Immature natural killer cell (primary cell): Measurements from ENCODE around the gene RSAD2. TPM values are rescaled to one million over a fixed set of nuclear protein-coding genes. Genes with fewer than 3 reads are reported as not detected.
A peak's percentile ranks its signal among the peaks of the same experiment; 100 is the strongest.
"Not testable (repeated sequence)": the region's sequence is repeated elsewhere in the genome, so short reads cannot be mapped to it uniquely, and the experiment has no call there.

Experiments
- DNase-seq, 3 donors: peaks; one replicate each; pipeline ENCODE4 v3.0.0; 2022; ENCODE audit warnings: mixed read lengths in 1 of 3
- H3K27ac Mint-ChIP-seq, 6 donors: one replicate each; pipeline ENCODE4 v1.8.0; 2020; ENCODE audit warnings: mixed read lengths in 6 of 6, mild to moderate bottlenecking in 5 of 6, inconsistent platforms in 4 of 6, moderate library complexity in 3 of 6
- H3K27me3 Mint-ChIP-seq, 3 donors: one replicate each; pipeline ENCODE4 v1.8.0; 2020 to 2021; ENCODE audit warnings: low read depth in 3 of 3, mild to moderate bottlenecking in 3 of 3, mixed read lengths in 3 of 3, moderate library complexity in 3 of 3, inconsistent platforms in 1 of 3
- H3K36me3 Mint-ChIP-seq, 3 donors: one replicate each; pipeline ENCODE4 v1.8.0; 2020; ENCODE audit warnings: mixed read lengths in 3 of 3, inconsistent platforms in 2 of 3, mild to moderate bottlenecking in 2 of 3
- H3K4me1 Mint-ChIP-seq, 2 donors: one replicate each; pipeline ENCODE4 v1.8.0; 2020; ENCODE audit warnings: inconsistent platforms in 2 of 2, mild to moderate bottlenecking in 2 of 2, mixed read lengths in 2 of 2, moderate library complexity in 1 of 2
- H3K4me3 Mint-ChIP-seq, 5 donors: one replicate each; pipeline ENCODE4 v1.8.0; 2020; ENCODE audit warnings: mild to moderate bottlenecking in 5 of 5, mixed read lengths in 5 of 5, inconsistent platforms in 3 of 5, moderate library complexity in 3 of 5
- H3K9me3 Mint-ChIP-seq, 6 donors: one replicate each; pipeline ENCODE4 v1.8.0; 2020; ENCODE audit warnings: mild to moderate bottlenecking in 6 of 6, mixed read lengths in 6 of 6, inconsistent platforms in 4 of 6, moderate library complexity in 3 of 6
- polyA plus RNA-seq, 3 donors: library from polyadenylated mRNA; unstranded; fragments of 300-500 nt; fragmentation: Illumina TruSeq; gene quantifications; one replicate each; pipeline ENCODE4 v1.2.3, GENCODE V29; 2021

The RSAD2 gene
- polyA plus RNA-seq, 3 donors from 2014 or later = 1.2 to 16.5 (median 5.8) TPM

- no peak for DNase-seq
- H3K27me3 Mint-ChIP-seq = peaks cover 0 to 2% (median 1%) of the 10 kb centered on the region in 3 donors
- H3K4me3 Mint-ChIP-seq = no peak overlapping the region
- H3K27ac Mint-ChIP-seq = peak overlapping the region in 2 of 6 donors; percentile 24 to 60
- H3K36me3 Mint-ChIP-seq = peaks cover 0 to 49% (median 36%) of the 10 kb centered on the region in 3 donors
- H3K9me3 Mint-ChIP-seq = no peaks in the 10 kb centered on the region
- H3K4me1 Mint-ChIP-seq = no peaks in the 10 kb centered on the region
Observed at GRCh38 chr2:6893876-6894482, 16.4 kb downstream of the RSAD2 start.

DNA sequence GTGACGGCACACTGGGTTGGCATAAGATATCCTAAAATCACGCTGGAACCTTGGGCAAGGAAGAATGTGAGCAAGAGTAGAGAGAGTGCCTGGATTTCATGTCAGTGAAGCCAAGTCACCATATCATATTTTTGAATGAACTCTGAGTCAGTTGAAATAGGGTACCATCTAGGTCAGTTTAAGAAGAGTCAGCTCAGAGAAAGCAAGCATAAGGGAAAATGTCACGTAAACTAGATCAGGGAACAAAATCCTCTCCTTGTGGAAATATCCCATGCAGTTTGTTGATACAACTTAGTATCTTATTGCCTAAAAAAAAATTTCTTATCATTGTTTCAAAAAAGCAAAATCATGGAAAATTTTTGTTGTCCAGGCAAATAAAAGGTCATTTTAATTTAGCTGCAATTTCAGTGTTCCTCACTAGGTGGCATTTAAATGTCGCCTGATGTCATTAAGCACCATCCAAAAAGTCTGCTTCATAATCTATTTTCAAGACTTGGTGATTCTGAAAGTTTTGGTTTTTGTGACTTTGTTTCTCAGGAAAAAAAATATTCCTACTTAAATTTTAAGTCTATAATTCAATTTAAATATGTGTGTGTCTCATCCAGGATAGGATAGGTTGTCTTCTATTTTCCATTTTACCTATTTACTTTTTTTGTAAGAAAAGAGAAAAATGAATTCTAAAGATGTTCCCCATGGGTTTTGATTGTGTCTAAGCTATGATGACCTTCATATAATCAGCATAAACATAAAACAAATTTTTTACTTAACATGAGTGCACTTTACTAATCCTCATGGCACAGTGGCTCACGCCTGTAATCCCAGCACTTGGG lies 19.6 kb downstream of the RSAD2 start:
- no peak overlapping the region for H3K4me3 Mint-ChIP-seq
- no peak overlapping the region for H3K27ac Mint-ChIP-seq
- H3K9me3 Mint-ChIP-seq = peaks cover 0 to 5% (median 0%) of the 10 kb centered on the region in 6 donors
- H3K36me3 Mint-ChIP-seq = peaks cover 0 to 57% (median 33%) of the 10 kb centered on the region in 3 donors
- peaks cover 0 to 6% (median 1%) of the 10 kb centered on the region in 3 donors for H3K27me3 Mint-ChIP-seq
- peaks cover 3 to 9% of the 10 kb centered on the region in 2 donors for H3K4me1 Mint-ChIP-seq
- peak in 2 of 3 donors; percentile 41 to 47 for DNase-seq

GRCh38 chr2:6902581-6902980 lies 25.0 kb downstream of the RSAD2 start:
- H3K9me3 Mint-ChIP-seq = peaks cover 0 to 17% (median 3%) of the 10 kb centered on the region in 6 donors
- DNase-seq, H3K27me3 Mint-ChIP-seq, H3K4me3 Mint-ChIP-seq, H3K27ac Mint-ChIP-seq: not testable (repeated sequence)
- peaks cover 11 to 33% (median 13%) of the 10 kb centered on the region in 3 donors for H3K36me3 Mint-ChIP-seq
- H3K4me1 Mint-ChIP-seq = peaks cover 20 to 43% of the 10 kb centered on the region in 2 donors

GRCh38 chr2:6905668-6906067 lies 28.1 kb downstream of the RSAD2 start:
- peaks cover 50 to 74% of the 10 kb centered on the region in 2 donors for H3K4me1 Mint-ChIP-seq
- no peak overlapping the region for H3K27ac Mint-ChIP-seq
- H3K4me3 Mint-ChIP-seq = no peak overlapping the region
- peaks cover 11 to 30% (median 13%) of the 10 kb centered on the region in 3 donors for H3K36me3 Mint-ChIP-seq
- H3K27me3 Mint-ChIP-seq = peaks cover 0 to 9% (median 2%) of the 10 kb centered on the region in 3 donors
- peaks cover 0 to 17% (median 3%) of the 10 kb centered on the region in 6 donors for H3K9me3 Mint-ChIP-seq
- no peak for DNase-seq

DNA sequence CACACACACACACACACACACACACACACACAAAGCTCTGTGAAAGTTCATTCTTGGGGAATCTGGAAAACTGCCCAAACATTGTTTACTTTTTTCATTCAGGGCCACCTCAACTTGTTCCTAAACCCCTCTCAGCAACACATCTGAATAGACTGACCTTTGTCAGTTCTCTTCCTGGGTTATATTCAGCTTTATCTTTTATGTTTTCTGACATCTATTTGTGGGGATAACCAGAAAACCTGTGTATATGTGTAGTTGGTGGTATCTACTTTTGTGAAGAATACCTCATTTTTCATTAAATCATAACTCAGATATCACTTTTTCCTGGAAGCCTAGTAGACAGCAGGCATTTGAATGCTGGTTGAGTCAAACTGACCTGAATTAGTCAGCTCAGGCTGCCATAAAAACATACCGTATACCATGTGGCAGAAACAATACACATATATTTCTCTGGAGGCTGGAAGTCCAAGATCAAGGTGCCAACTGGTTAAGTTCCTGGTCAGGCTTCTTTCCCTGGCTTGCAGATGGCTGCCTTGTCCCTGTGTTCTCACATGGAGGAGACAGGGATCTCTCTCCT lies 28.7 kb downstream of the RSAD2 start:
- peaks cover 11 to 25% (median 13%) of the 10 kb centered on the region in 3 donors for H3K36me3 Mint-ChIP-seq
- DNase-seq = no peak
- peak overlapping the region in 2 of 6 donors; percentile 8 to 42 for H3K27ac Mint-ChIP-seq
- H3K9me3 Mint-ChIP-seq = peaks cover 0 to 17% (median 3%) of the 10 kb centered on the region in 6 donors
- H3K4me3 Mint-ChIP-seq = no peak overlapping the region
- H3K27me3 Mint-ChIP-seq = peaks cover 0 to 6% (median 2%) of the 10 kb centered on the region in 3 donors
- H3K4me1 Mint-ChIP-seq = peaks cover 56 to 80% of the 10 kb centered on the region in 2 donors

DNA sequence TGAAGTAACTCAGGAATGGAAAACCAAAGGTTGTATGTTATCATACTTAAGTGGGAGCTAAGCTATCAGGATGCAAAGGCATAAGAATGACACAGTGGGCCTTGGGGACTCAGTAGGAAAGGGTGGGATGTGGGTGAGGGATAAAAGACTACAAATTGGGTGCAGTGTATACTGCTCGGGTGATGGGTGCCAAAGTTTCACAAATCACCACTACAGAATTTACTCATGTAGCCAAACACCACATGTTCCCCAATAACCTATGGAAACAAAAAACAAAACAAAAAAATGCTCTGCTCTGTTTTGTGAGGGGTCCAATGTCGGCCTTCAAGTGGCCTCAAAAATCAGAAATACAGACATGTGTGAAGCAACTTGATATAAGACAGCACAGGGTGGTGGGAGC lies 30.7 kb downstream of the RSAD2 start:
- peaks cover 0 to 2% (median 2%) of the 10 kb centered on the region in 3 donors for H3K27me3 Mint-ChIP-seq
- H3K4me1 Mint-ChIP-seq = peaks cover 71 to 80% of the 10 kb centered on the region in 2 donors
- H3K27ac Mint-ChIP-seq = peak overlapping the region; percentile 13 to 96 (median 92)
- DNase-seq = no peak
- H3K9me3 Mint-ChIP-seq = peaks cover 0 to 3% (median under 1%) of the 10 kb centered on the region in 6 donors
- H3K36me3 Mint-ChIP-seq = peaks cover 3 to 4% (median 4%) of the 10 kb centered on the region in 3 donors
- peak overlapping the region; percentile 23 to 90 (median 79) for H3K4me3 Mint-ChIP-seq

- Mint-ChIP-seq H3K27me3 (peaks cover 0 to 2% (median 2%) of the 10 kb centered on the region in 3 donors), H3K36me3 (peaks cover 0 to 4% (median 4%) of the 10 kb centered on the region in 3 donors), H3K4me1 (peaks cover 80 to 86% of the 10 kb centered on the region in 2 donors), H3K27ac (peak overlapping the region; percentile 82 to 96 (median 92)), H3K4me3 (peak overlapping the region; percentile 72 to 90 (median 85)), H3K9me3 (no peaks in the 10 kb centered on the region)
- peak; percentile 67 to 74 (median 70) for DNase-seq
Observed at GRCh38 chr2:6909431-6910385, 32.1 kb downstream of the RSAD2 start.

GRCh38 chr2:6911721-6912120 lies 34.1 kb downstream of the RSAD2 start:
- peaks cover 0 to 3% (median 2%) of the 10 kb centered on the region in 3 donors for H3K27me3 Mint-ChIP-seq
- no peak for DNase-seq
- H3K4me1 Mint-ChIP-seq = peaks cover 84 to 93% of the 10 kb centered on the region in 2 donors
- peak overlapping the region; percentile 29 to 90 (median 85) for H3K4me3 Mint-ChIP-seq
- peaks cover 0 to 4% (median 4%) of the 10 kb centered on the region in 3 donors for H3K36me3 Mint-ChIP-seq
- H3K9me3 Mint-ChIP-seq = no peaks in the 10 kb centered on the region
- H3K27ac Mint-ChIP-seq = peak overlapping the region in 5 of 6 donors; percentile 69 to 93 (median 87)

- peaks cover 70 to 77% of the 10 kb centered on the region in 2 donors for H3K4me1 Mint-ChIP-seq
- peak overlapping the region in 3 of 5 donors; percentile 2 to 16 (median 6) for H3K4me3 Mint-ChIP-seq
- peaks cover 0 to 4% (median 4%) of the 10 kb centered on the region in 3 donors for H3K36me3 Mint-ChIP-seq
- H3K27ac Mint-ChIP-seq = peak overlapping the region in 2 of 6 donors; percentile 33 to 46
- no peak for DNase-seq
- H3K27me3 Mint-ChIP-seq = peaks cover 2 to 4% (median 2%) of the 10 kb centered on the region in 3 donors
- no peaks in the 10 kb centered on the region for H3K9me3 Mint-ChIP-seq
Observed at GRCh38 chr2:6913415-6914157, 36.0 kb downstream of the RSAD2 start.

- no peak for DNase-seq
- peak overlapping the region in 1 of 6 donors; percentile 31 for H3K27ac Mint-ChIP-seq
- peaks cover 69 to 76% of the 10 kb centered on the region in 2 donors for H3K4me1 Mint-ChIP-seq
- H3K36me3 Mint-ChIP-seq = peaks cover 0 to 4% (median 4%) of the 10 kb centered on the region in 3 donors
- no peak overlapping the region for H3K4me3 Mint-ChIP-seq
- peaks cover 2 to 7% (median 6%) of the 10 kb centered on the region in 3 donors for H3K27me3 Mint-ChIP-seq
- H3K9me3 Mint-ChIP-seq = no peaks in the 10 kb centered on the region
Observed at GRCh38 chr2:6914828-6915227, 37.3 kb downstream of the RSAD2 start.

DNA sequence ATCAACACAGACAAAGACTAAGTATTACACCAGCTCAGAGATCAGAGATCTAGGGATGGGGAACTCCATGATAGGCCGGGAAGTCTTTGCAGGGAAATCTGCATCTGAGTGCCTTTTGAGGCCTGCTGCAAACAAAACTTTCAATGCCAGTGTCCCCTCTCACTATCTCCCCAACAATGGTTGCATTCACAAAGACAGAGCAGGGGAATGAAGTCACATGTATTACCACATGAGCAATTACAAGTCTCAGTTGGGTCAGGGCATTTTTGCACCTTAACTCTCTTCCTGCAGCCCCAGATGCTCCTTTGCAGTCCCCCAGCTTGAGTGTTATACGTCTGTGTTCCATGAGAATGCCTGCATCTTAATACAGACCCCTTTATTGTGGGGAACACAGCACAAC lies 37.8 kb downstream of the RSAD2 start:
- H3K27me3 Mint-ChIP-seq = peaks cover 0 to 7% (median 3%) of the 10 kb centered on the region in 3 donors

DNA sequence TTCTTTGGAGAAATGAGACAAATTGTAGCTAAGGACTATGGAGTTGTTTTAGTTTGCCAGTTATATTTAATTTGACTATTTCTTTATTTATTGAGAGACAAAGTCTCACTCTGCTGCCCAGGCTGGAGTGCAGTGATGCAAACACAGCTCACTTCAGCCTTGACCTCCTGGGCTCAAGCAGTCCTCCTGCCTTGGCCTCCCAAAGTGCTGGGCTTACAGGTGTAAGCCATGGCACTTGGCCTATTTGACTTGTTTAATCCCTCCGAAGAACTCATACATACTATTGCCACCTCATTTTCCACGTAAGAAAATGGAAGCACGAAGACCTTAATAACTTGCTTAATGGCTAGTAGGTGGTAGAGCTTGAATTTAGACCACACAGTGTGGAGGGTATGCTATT lies 38.6 kb downstream of the RSAD2 start:
- no peak for DNase-seq
- peaks cover 57 to 74% of the 10 kb centered on the region in 2 donors for H3K4me1 Mint-ChIP-seq
- H3K27ac Mint-ChIP-seq = peak overlapping the region in 2 of 6 donors; percentile 27 to 40
- H3K36me3 Mint-ChIP-seq = peaks cover 0 to 4% (median 4%) of the 10 kb centered on the region in 3 donors
- H3K4me3 Mint-ChIP-seq = peak overlapping the region; percentile 64 to 75 (median 72)
- peaks cover 0 to 7% (median 3%) of the 10 kb centered on the region in 3 donors for H3K27me3 Mint-ChIP-seq
- H3K9me3 Mint-ChIP-seq = no peaks in the 10 kb centered on the region

More for the DNA sequence above, 37.8 kb downstream of the RSAD2 start:
- Mint-ChIP-seq H3K36me3 (peaks cover 0 to 4% (median 4%) of the 10 kb centered on the region in 3 donors), H3K9me3 (no peaks in the 10 kb centered on the region), H3K4me3 (peak overlapping the region in 3 of 5 donors; percentile 49 to 75 (median 72)), H3K4me1 (peaks cover 64 to 76% of the 10 kb centered on the region in 2 donors), H3K27ac (no peak overlapping the region)
- DNase-seq = no peak
